BJ (cell line): ENCODE results near the gene SMG6. TPM values are rescaled to one million over a fixed set of nuclear protein-coding genes. Genes with fewer than 3 reads are reported as not detected.

Experiments used
- CTCF ChIA-PET: fragments of 350-600 bp; formaldehyde crosslinking; extraction: SDS; loops from one replicate; lab custom pipeline; 2021; ENCODE audit warnings: antibody characterized with exemption, inconsistent platforms; lab: Yijun Ruan, JAX
- POLR2A ChIA-PET: fragments of 300-600 bp; sonication (Branson Sonifier 250); formaldehyde crosslinking; extraction: SDS; loops from one replicate; lab custom pipeline; 2021; ENCODE audit warnings: antibody characterized with exemption; lab: Charles Lee
- DNase-seq: peaks from one replicate; pipeline ENCODE4 v3.0.0-alpha.2; 2011; ENCODE audit warnings: low read depth
- H3K27me3 ChIP-seq: 2 replicates; pipeline ENCODE4 v1.6.0; 2011; ENCODE audit warnings: low read length; ENCODE audit not compliant: control insufficient read depth, insufficient read depth
- H3K36me3 ChIP-seq: 2 replicates; pipeline ENCODE4 v1.5.1; 2011; ENCODE audit warnings: low read length; ENCODE audit not compliant: control insufficient read depth, insufficient read depth
- H3K4me3 ChIP-seq: 2 replicates; pipeline ENCODE4 v1.5.1; 2011; ENCODE audit warnings: low read depth, mild to moderate bottlenecking, control low read depth, low read length
- CTCF ChIP-seq: IDR thresholded peaks from 2 replicates; pipeline ENCODE4 v1.5.1; 2011; ENCODE audit warnings: low read depth, mild to moderate bottlenecking, control low read depth, inconsistent platforms, low read length, moderate library complexity; ENCODE audit not compliant: insufficient read depth
- polyA plus RNA-seq: library from polyadenylated mRNA; depleted of rRNA; stranded (reverse); fragments of >200 nt; gene quantifications from 2 replicates; pipeline ENCODE4 v1.2.3, GENCODE V29; 2011

Gene SMG6
- polyA plus RNA-seq, 1 experiment, result 29.7 TPM

- POLR2A ChIA-PET, result no interaction called here
- CTCF ChIA-PET, result interaction anchor here (0.7 to 2.4 kb wide), 4 partner anchors 143 to 302 kb away, joined by 3 to 27 read pairs (median 3); no protein-coding TSS in a partner anchor
- no peak overlapping the region for H3K4me3 ChIP-seq
- TF ChIP-seq CTCF, result no peak
- peaks cover 5% of the 10 kb centered on the region for H3K36me3 ChIP-seq
- no peak for DNase-seq
- H3K27me3 ChIP-seq, result no peaks in the 10 kb centered on the region
Observed at GRCh38 chr17:2051933-2052559, 251.5 kb downstream of the SMG6 start.

GRCh38 chr17:2051061-2051932 lies 252.3 kb downstream of the SMG6 start:
- ChIA-PET CTCF (interaction anchor here (0.7 to 2.4 kb wide), 4 partner anchors 142 to 303 kb away, joined by 3 to 27 read pairs (median 3); no protein-coding TSS in a partner anchor), POLR2A (no interaction called here)
- Histone ChIP-seq H3K4me3 (peak overlapping the region; percentile 55), H3K27me3 (no peaks in the 10 kb centered on the region), H3K36me3 (no peaks in the 10 kb centered on the region; the same call in 1 of the 2 replicates)
- DNase-seq, result no peak
- TF ChIP-seq CTCF, result no peak

- no peak for TF ChIP-seq CTCF
- DNase-seq, result no peak
- POLR2A ChIA-PET, result no interaction called here
- Histone ChIP-seq H3K4me3 (peak overlapping the region; percentile 55), H3K36me3 (no peaks in the 10 kb centered on the region), H3K27me3 (no peaks in the 10 kb centered on the region)
- CTCF ChIA-PET, result interaction anchor here (2.4 kb wide), 1 partner anchor 195 kb away, joined by 27 read pairs; no protein-coding TSS in a partner anchor
Observed at GRCh38 chr17:2050300-2051060, 253.1 kb downstream of the SMG6 start.

- H3K36me3 ChIP-seq, result no peaks in the 10 kb centered on the region
- no peaks in the 10 kb centered on the region for H3K27me3 ChIP-seq
- POLR2A ChIA-PET, result no interaction called here
- H3K4me3 ChIP-seq, result peak overlapping the region; percentile 55
- no peak for DNase-seq
- no peak for TF ChIP-seq CTCF
- CTCF ChIA-PET, result interaction anchor here (0.6 to 2.4 kb wide), 4 partner anchors 139 to 233 kb away, joined by 3 to 27 read pairs (median 4); no protein-coding TSS in a partner anchor
Observed at GRCh38 chr17:2049333-2050299, 254.0 kb downstream of the SMG6 start.
